Kidney (tissue), 14 donors: ENCODE results near the gene EGF. TPM values are rescaled to one million over a fixed set of nuclear protein-coding genes. Genes with fewer than 3 reads are reported as not detected.
"Not testable (repeated sequence)": the region's sequence is repeated elsewhere in the genome, so short reads cannot be mapped to it uniquely, and the experiment has no call there.

Experiments
- DNase-seq, 5 donors: peaks; one replicate each; pipeline ENCODE4 v3.0.0-alpha.2; 2013 to 2020
- FAIRE-seq: peaks from 2 replicates; lab custom pipeline; 2012; peaks lifted over from hg19 to GRCh38; lab: Jason Lieb, UNC
- H3K27ac ChIP-seq, 2 donors: one replicate each; pipeline ENCODE4 v1.7.0; 2013; ENCODE audit warnings: low read depth in 2 of 2, low read length in 2 of 2, inconsistent platforms in 1 of 2
- H3K27me3 ChIP-seq: one replicate; pipeline ENCODE4 v1.7.1; 2013; ENCODE audit warnings: low read length, inconsistent platforms; ENCODE audit not compliant: control insufficient read depth, insufficient read depth
- H3K36me3 ChIP-seq, 3 donors: one replicate each; pipeline versions ENCODE4 v1.7.0 to v1.7.1; 2013; ENCODE audit warnings: low read length in 3 of 3, control low read depth in 1 of 3, inconsistent platforms in 1 of 3; ENCODE audit not compliant: insufficient read depth in 3 of 3, control insufficient read depth in 2 of 3
- H3K4me1 ChIP-seq, 3 donors: one replicate each; pipeline versions ENCODE4 v1.7.0 to v1.7.1; 2013; ENCODE audit warnings: low read length in 3 of 3, inconsistent platforms in 1 of 3, low read depth in 1 of 3; ENCODE audit not compliant: control insufficient read depth in 2 of 3, insufficient read depth in 2 of 3
- H3K4me3 ChIP-seq, 3 donors: one replicate each; pipeline versions ENCODE4 v1.7.0 to v1.8.1; 2013; ENCODE audit warnings: low read length in 3 of 3, control low read depth in 1 of 3, inconsistent platforms in 1 of 3
- H3K9ac ChIP-seq, 3 donors: one replicate each; pipeline versions ENCODE4 v1.7.0 to v1.7.1; 2013; ENCODE audit warnings: low read length in 3 of 3, control low read depth in 1 of 3, inconsistent platforms in 1 of 3
- H3K9me3 ChIP-seq, 3 donors: one replicate each; pipeline versions ENCODE4 v1.7.0 to v1.7.1; 2013; ENCODE audit warnings: low read length in 3 of 3, control low read depth in 1 of 3, inconsistent platforms in 1 of 3; ENCODE audit not compliant: control insufficient read depth in 2 of 3, insufficient read depth in 1 of 3
- CTCF ChIP-seq: IDR thresholded peaks from 3 replicates; pipeline ENCODE4 v1.5.1; 2012; ENCODE audit warnings: mild to moderate bottlenecking, moderate library complexity, borderline replicate concordance; ENCODE audit not compliant: insufficient read depth; ENCODE audit errors: extremely low read depth
- intact Hi-C: fragments of 100-400 bp; cut with DNase I; formaldehyde crosslinking; loops from one replicate; pipeline ENCODE4 v1.11.1; 2022
- polyA plus RNA-seq: library from polyadenylated mRNA; stranded (reverse); fragments of 350-450 nt; fragmentation: Illumina TruSeq; extraction: RNeasy Lipid Tissue Mini Kit (QIAGEN cat#74804); gene quantifications from one replicate; pipeline ENCODE4 v1.2.3, GENCODE V29; 2014; ENCODE audit warnings: low read depth, low replicate concordance; ENCODE audit not compliant: insufficient read depth
- total RNA-seq: library from RNA; stranded (reverse); fragmentation: NEBNext Ultra II Directional; extraction: Animal tissue kit (Norgen Biotek cat#: 25700); gene quantifications from one replicate; pipeline ENCODE4 v1.2.1, GENCODE V29; 2021
- donor health status: control.
- donor health status: control.
- donor health status: control.
- donor health status: control.
- donor health status: control.
- donor health status: DM: yes; HTN: yes; CAD: no.
- donor health status: Normal renal cell carcinoma (clear cell type).

EGF gene
- total and polyA plus RNA-seq, 2 donors from 2014 or later = 3.3 to 72.8 TPM

GRCh38 chr4:109875106-109875505, 37.6 kb upstream of the EGF start:
- no peak overlapping the region for H3K27ac ChIP-seq
- H3K36me3 ChIP-seq = no peaks in the 10 kb centered on the region
- intact Hi-C loops = no loop called here
- no peak for TF ChIP-seq CTCF
- H3K4me3 ChIP-seq = no peak overlapping the region
- no peak overlapping the region for H3K9ac ChIP-seq
- H3K4me1 ChIP-seq = no peaks in the 10 kb centered on the region
- no peak for DNase-seq
- H3K9me3 ChIP-seq = no peaks in the 10 kb centered on the region
- FAIRE-seq = no peak
- no peaks in the 10 kb centered on the region for H3K27me3 ChIP-seq

GRCh38 chr4:109875553-109875952, 37.1 kb upstream of the EGF start:
- FAIRE-seq, H3K4me1 ChIP-seq, DNase-seq, H3K9me3 ChIP-seq, intact Hi-C loops, H3K9ac ChIP-seq, H3K4me3 ChIP-seq, H3K27ac ChIP-seq, H3K27me3 ChIP-seq, H3K36me3 ChIP-seq: not testable (repeated sequence)

GRCh38 chr4:109876634-109877265, 35.9 kb upstream of the EGF start:
- intact Hi-C loops = no loop called here
- Histone ChIP-seq H3K4me1 (no peaks in the 10 kb centered on the region), H3K4me3 (no peak overlapping the region), H3K36me3 (no peaks in the 10 kb centered on the region), H3K9me3 (no peaks in the 10 kb centered on the region), H3K9ac (no peak overlapping the region), H3K27ac (no peak overlapping the region), H3K27me3 (no peaks in the 10 kb centered on the region)
- FAIRE-seq = no peak
- TF ChIP-seq CTCF = no peak
- no peak for DNase-seq

- no peak overlapping the region for H3K4me3 ChIP-seq
- no peaks in the 10 kb centered on the region for H3K9me3 ChIP-seq
- H3K27ac ChIP-seq = no peak overlapping the region
- no peaks in the 10 kb centered on the region for H3K36me3 ChIP-seq
- DNase-seq = no peak
- no peak for TF ChIP-seq CTCF
- no peaks in the 10 kb centered on the region for H3K27me3 ChIP-seq
- intact Hi-C loops = no loop called here
- no peak overlapping the region for H3K9ac ChIP-seq
- no peaks in the 10 kb centered on the region for H3K4me1 ChIP-seq
- FAIRE-seq = no peak
These were observed 35.3 kb upstream of the EGF start for GRCh38 chr4:109877400-109877799.
